HEK293 (cell line): ENCODE results near the gene KLHL28.

ENCODE experiments used
- CTCF ChIA-PET: fragments of 350-600 bp; formaldehyde crosslinking; extraction: SDS; loops from one replicate; lab custom pipeline; 2021; ENCODE audit warnings: antibody characterized with exemption; lab: Yijun Ruan, JAX
- POLR2A ChIA-PET: fragments of 300-600 bp; formaldehyde crosslinking; extraction: SDS; loops from one replicate; lab custom pipeline; 2020; ENCODE audit warnings: antibody characterized with exemption, inconsistent platforms; lab: Yijun Ruan, JAX
- H3K27ac ChIP-seq: fragments of 200-500 bp; sonication (Bioruptor generic); 2 replicates; pipeline ENCODE4 v1.5.1; 2014; ENCODE audit warnings: low read depth, low read length, control low read depth, inconsistent platforms; ENCODE audit errors: extremely low read depth
- H3K36me3 ChIP-seq, 2 experiments: fragments of 200-500 bp in 1 of 2; sonication (Bioruptor generic) in 1 of 2; 1 replicate in 1 of 2; 2 replicates in 1 of 2; pipeline ENCODE4 v1.5.1; 2014 to 2017; ENCODE audit warnings: inconsistent platforms in 2 of 2, low read length in 2 of 2; ENCODE audit not compliant: control insufficient read depth in 2 of 2, insufficient read depth in 1 of 2
- H3K4me1 ChIP-seq: fragments of 200-500 bp; sonication (Bioruptor generic); 2 replicates; pipeline ENCODE4 v1.5.1; 2014; ENCODE audit warnings: mild to moderate bottlenecking, low read length, inconsistent platforms; ENCODE audit not compliant: control insufficient read depth, insufficient read depth
- H3K4me3 ChIP-seq: 2 replicates; pipeline ENCODE4 v1.5.1; 2011; ENCODE audit warnings: low read depth, mild to moderate bottlenecking, control low read depth, low read length, moderate library complexity
- H3K9me3 ChIP-seq: fragments of 200-500 bp; sonication (Bioruptor generic); 2 replicates; pipeline ENCODE4 v1.5.1; 2014; ENCODE audit warnings: low read depth, low read length, inconsistent platforms; ENCODE audit not compliant: control insufficient read depth, insufficient read depth
- INSM2 ChIP-seq: fragments of 450-650 bp; formaldehyde crosslinking; IDR thresholded peaks from 2 replicates; pipeline ENCODE4 v1.5.1; 2016; ENCODE audit warnings: missing biosample characterization, missing genetic modification characterization
- PATZ1 ChIP-seq: fragments of 450-650 bp; formaldehyde crosslinking; IDR thresholded peaks from 2 replicates; pipeline ENCODE4 v1.5.1; 2016; ENCODE audit warnings: missing biosample characterization, missing genetic modification characterization
- PRDM10 ChIP-seq: fragments of 450-650 bp; formaldehyde crosslinking; IDR thresholded peaks from 2 replicates; pipeline ENCODE4 v1.5.1; 2016; ENCODE audit warnings: missing biosample characterization, missing genetic modification characterization
- ZNF10 ChIP-seq: fragments of 450-650 bp; formaldehyde crosslinking; IDR thresholded peaks from 2 replicates; pipeline ENCODE4 v1.5.1; 2017; ENCODE audit warnings: missing biosample characterization, missing genetic modification characterization
- ZNF148 ChIP-seq: fragments of 450-650 bp; formaldehyde crosslinking; IDR thresholded peaks from 2 replicates; pipeline ENCODE4 v1.5.0; 2017; ENCODE audit warnings: missing biosample characterization, missing genetic modification characterization, borderline replicate concordance
- ZNF157 ChIP-seq: fragments of 450-650 bp; formaldehyde crosslinking; IDR thresholded peaks from 2 replicates; pipeline ENCODE4 v1.5.1; 2016; ENCODE audit warnings: missing biosample characterization, missing genetic modification characterization
- ZNF16 ChIP-seq: fragments of 450-650 bp; formaldehyde crosslinking; IDR thresholded peaks from 2 replicates; pipeline ENCODE4 v1.5.1; 2016; ENCODE audit warnings: low read depth, missing biosample characterization, missing genetic modification characterization
- ZNF280D ChIP-seq: fragments of 450-650 bp; formaldehyde crosslinking; IDR thresholded peaks from 2 replicates; pipeline ENCODE4 v1.5.1; 2016; ENCODE audit warnings: missing biosample characterization, missing genetic modification characterization
- ZNF311 ChIP-seq: fragments of 450-650 bp; formaldehyde crosslinking; IDR thresholded peaks from 2 replicates; pipeline ENCODE4 v1.5.1; 2017; ENCODE audit warnings: missing biosample characterization, missing genetic modification characterization, borderline replicate concordance
- ZNF350 ChIP-seq: fragments of 450-650 bp; formaldehyde crosslinking; IDR thresholded peaks from 2 replicates; pipeline ENCODE4 v1.5.0; 2017; ENCODE audit warnings: missing biosample characterization, mild to moderate bottlenecking, missing genetic modification characterization
- ZNF449 ChIP-seq: fragments of 450-650 bp; formaldehyde crosslinking; IDR thresholded peaks from 2 replicates; pipeline ENCODE4 v1.5.1; 2017; ENCODE audit warnings: missing biosample characterization, mild to moderate bottlenecking, missing genetic modification characterization, moderate library complexity
- ZNF48 ChIP-seq: fragments of 450-650 bp; formaldehyde crosslinking; IDR thresholded peaks from 2 replicates; pipeline ENCODE4 v1.5.1; 2016; ENCODE audit warnings: missing biosample characterization, missing genetic modification characterization
- ZNF560 ChIP-seq: fragments of 450-650 bp; formaldehyde crosslinking; IDR thresholded peaks from 2 replicates; pipeline ENCODE4 v1.5.1; 2017; ENCODE audit warnings: missing biosample characterization, missing genetic modification characterization, borderline replicate concordance
- ZNF664 ChIP-seq: fragments of 450-650 bp; formaldehyde crosslinking; IDR thresholded peaks from 2 replicates; pipeline ENCODE4 v1.5.1; 2016; ENCODE audit warnings: missing biosample characterization, missing genetic modification characterization

Gene KLHL28

GRCh38 chr14:44897041-44897844 is 64.5 kb downstream of the KLHL28 start (continued):
- TF ChIP-seq PATZ1 (tag by site-specific recombination) (peak; percentile 89), ZNF48 (no peak), ZNF10 (tag by site-specific recombination) (peak; percentile 34; the same call in 1 of the 2 replicates), ZNF664 (tag by site-specific recombination) (no peak), ZNF16 (tag by site-specific recombination) (no peak), ZNF560 (tag by site-specific recombination) (no peak), ZNF148 (tag by site-specific recombination) (no peak), ZNF449 (tag by site-specific recombination) (no peak), ZNF350 (tag by site-specific recombination) (no peak), INSM2 (no peak)

GRCh38 chr14:44896275-44897040 is 65.3 kb downstream of the KLHL28 start:
- ChIA-PET CTCF (interaction anchor here (0.5 to 0.8 kb wide), 2 partner anchors 212 to 374 kb away, joined by 3 read pairs; no protein-coding TSS in a partner anchor), POLR2A (interaction anchor here (0.7 to 2.9 kb wide), 3 partner anchors 8 to 235 kb away, joined by 4 to 23 read pairs (median 4); partner anchors contain the start of genes KLHL28 and TOGARAM1)
- H3K4me1 ChIP-seq, result no peaks in the 10 kb centered on the region
- no peaks in the 10 kb centered on the region; a peak in 1 of 3 replicates for H3K36me3 ChIP-seq
- no peak overlapping the region for H3K27ac ChIP-seq
- H3K4me3 ChIP-seq, result 0 out of 2 replicates have a peak overlapping the region, but pooled peaks have one; percentile 7
- H3K9me3 ChIP-seq, result no peaks in the 10 kb centered on the region
- TF ChIP-seq ZNF157 (tag by site-specific recombination) (no peak), PRDM10 (tag by site-specific recombination) (peak; percentile 86), ZNF280D (tag by site-specific recombination) (no peak), ZNF311 (tag by site-specific recombination) (no peak), INSM2 (no peak), ZNF350 (tag by site-specific recombination) (peak; percentile 46; the same call in 1 of the 2 replicates)
